Mammary epithelial cell (primary cell): ENCODE results near the gene TRAP1.

Source experiments
- CTCF ChIP-seq, 2 donors: IDR thresholded peaks in 1 of 2; conservative IDR thresholded peaks in 1 of 2; 2 replicates each; pipeline ENCODE4 v1.5.1; 2011 to 2012; ENCODE audit warnings: inconsistent platforms in 2 of 2, low read length in 2 of 2, mild to moderate bottlenecking in 2 of 2, control low read depth in 1 of 2, low read depth in 1 of 2; ENCODE audit not compliant: insufficient read depth in 1 of 2; ENCODE audit errors: extremely low read depth in 1 of 2
- EZH2 ChIP-seq: IDR thresholded peaks from 2 replicates; pipeline ENCODE4 v1.6.1; 2012; ENCODE audit warnings: low read length, inconsistent platforms, borderline replicate concordance

DNA sequence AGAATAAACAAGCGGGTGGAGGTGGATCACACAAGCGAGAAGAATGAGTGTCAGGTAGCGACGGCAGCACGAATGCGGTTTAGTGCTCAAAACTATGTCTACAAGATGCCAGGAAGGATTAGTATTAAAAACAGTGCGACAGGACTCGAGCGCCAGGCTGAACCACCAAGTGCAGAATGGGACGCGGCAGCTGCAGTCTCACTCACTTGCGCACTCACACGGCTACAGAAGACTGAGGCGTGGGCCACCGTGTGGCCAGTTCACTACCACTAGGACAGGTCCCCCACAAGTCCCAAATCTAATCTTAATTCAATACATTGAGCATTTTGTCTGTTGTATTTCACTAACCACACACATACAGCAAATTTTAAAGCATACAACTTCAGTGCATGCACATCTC lies 35.7 kb upstream of the TRAP1 start:
- no peak for TF ChIP-seq CTCF (conservative IDR thresholded peaks at IDR 0.05 in 1 of 2, IDR thresholded peaks at IDR 0.05 in 1 of 2; ENCODE audit: extremely low read depth in 1 of 2, insufficient read depth in 1 of 2, low read depth in 1 of 2, low read length in 2 of 2)
- TF ChIP-seq EZH2: no peak
